MM.1S (cell line): ENCODE measurements around the gene FBXO8.

Experiments
- DNase-seq: peaks from one replicate; pipeline ENCODE4 v3.0.0-alpha.2; 2015
- H2AFZ ChIP-seq: fragments of 300-600 bp; sonication (generic); 2 replicates; pipeline ENCODE4 v1.6.0; 2016; ENCODE audit warnings: antibody characterized with exemption, low read length
- H3F3A ChIP-seq: fragments of 300-600 bp; sonication (generic); 2 replicates; pipeline ENCODE4 v1.6.1; 2016; ENCODE audit warnings: mild to moderate bottlenecking, antibody characterized with exemption, low read length, moderate library complexity, mixed read lengths; ENCODE audit not compliant: insufficient read depth
- H3K27ac ChIP-seq: fragments of 300-600 bp; sonication (generic); 2 replicates; pipeline ENCODE4 v1.5.1; 2016; ENCODE audit warnings: mild to moderate bottlenecking, low read length
- H3K27me3 ChIP-seq: fragments of 300-600 bp; sonication (generic); replicated peaks from 2 replicates; pipeline ENCODE4 v1.6.0; 2016; ENCODE audit warnings: low read length; ENCODE audit not compliant: insufficient read depth
- H3K36me3 ChIP-seq: fragments of 300-600 bp; sonication (generic); replicated peaks from 2 replicates; pipeline ENCODE4 v1.6.1; 2016; ENCODE audit warnings: mild to moderate bottlenecking, low read length, mixed read lengths; ENCODE audit not compliant: insufficient read depth
- H3K4me1 ChIP-seq: fragments of 300-600 bp; sonication (generic); 2 replicates; pipeline ENCODE4 v1.6.1; 2016; ENCODE audit warnings: low read length, mixed read lengths
- H3K4me2 ChIP-seq: fragments of 300-600 bp; sonication (generic); 2 replicates; pipeline ENCODE4 v1.6.0; 2016; ENCODE audit warnings: low read depth, low read length
- H3K4me3 ChIP-seq: fragments of 300-600 bp; sonication (generic); 2 replicates; pipeline ENCODE4 v1.5.1; 2016; ENCODE audit warnings: low read length, mixed read lengths
- H3K79me2 ChIP-seq: fragments of 300-600 bp; sonication (generic); 2 replicates; pipeline ENCODE4 v1.6.1; 2016; ENCODE audit warnings: mixed run types, low read length, mixed read lengths
- H3K9ac ChIP-seq: fragments of 300-600 bp; sonication (generic); 2 replicates; pipeline ENCODE4 v1.6.1; 2016; ENCODE audit warnings: low read length, mixed read lengths
- H3K9me2 ChIP-seq: fragments of 300-600 bp; sonication (generic); replicated peaks from 2 replicates; pipeline ENCODE4 v1.6.1; 2016; ENCODE audit warnings: mild to moderate bottlenecking, low read length, mixed read lengths; ENCODE audit not compliant: insufficient read depth
- H3K9me3 ChIP-seq: fragments of 300-600 bp; sonication (generic); replicated peaks from 2 replicates; pipeline ENCODE4 v1.6.1; 2016; ENCODE audit warnings: mild to moderate bottlenecking, low read length, mixed read lengths; ENCODE audit not compliant: insufficient read depth
- H4K20me1 ChIP-seq: fragments of 300-600 bp; sonication (generic); 2 replicates; pipeline ENCODE4 v1.6.1; 2016; ENCODE audit warnings: mild to moderate bottlenecking, low read length, moderate library complexity, mixed read lengths; ENCODE audit not compliant: insufficient read depth
- CTCF ChIP-seq: fragments of 300-600 bp; sonication (generic); IDR thresholded peaks from 2 replicates; pipeline ENCODE4 v1.5.1; 2016; ENCODE audit warnings: antibody characterized with exemption, low read length, mixed read lengths
- EZH2 ChIP-seq: fragments of 300-600 bp; sonication (generic); optimal IDR thresholded peaks from 2 replicates; pipeline ENCODE3; 2017; ENCODE audit warnings: low read depth, mild to moderate bottlenecking, antibody characterized with exemption, low read length, mixed read lengths
- EZH2phosphoT487 ChIP-seq: fragments of 300-600 bp; sonication (generic); IDR thresholded peaks from 2 replicates; pipeline ENCODE4 v1.6.1; 2018; ENCODE audit warnings: antibody characterized with exemption, low read length

Gene FBXO8

GRCh38 chr4:174209341-174209740, 74.1 kb downstream of the FBXO8 start:
- Histone ChIP-seq H3K4me3 (no peak overlapping the region), H3K27ac (no peak overlapping the region), H3K36me3 (no peaks in the 10 kb centered on the region), H3K9me3 (no peaks in the 10 kb centered on the region), H3K9ac (no peak overlapping the region), H2AFZ (no peak overlapping the region), H3K27me3 (no peaks in the 10 kb centered on the region), H3K79me2 (no peaks in the 10 kb centered on the region), H3K9me2 (no peaks in the 10 kb centered on the region), H3F3A (no peaks in the 10 kb centered on the region), H3K4me2 (no peak overlapping the region), H4K20me1 (no peaks in the 10 kb centered on the region), H3K4me1 (no peaks in the 10 kb centered on the region)
- DNase-seq, result no peak
- no peak for TF ChIP-seq CTCF
- TF ChIP-seq EZH2, result no peak
- TF ChIP-seq EZH2phosphoT487, result no peak

- Histone ChIP-seq H3K9me2 (no peaks in the 10 kb centered on the region), H2AFZ (no peak overlapping the region), H3K9ac (no peak overlapping the region), H3K4me2 (no peak overlapping the region), H3F3A (no peaks in the 10 kb centered on the region), H3K36me3 (no peaks in the 10 kb centered on the region), H3K79me2 (no peaks in the 10 kb centered on the region), H3K4me1 (no peaks in the 10 kb centered on the region), H3K27ac (no peak overlapping the region), H4K20me1 (no peaks in the 10 kb centered on the region), H3K27me3 (no peaks in the 10 kb centered on the region), H3K9me3 (no peaks in the 10 kb centered on the region), H3K4me3 (no peak overlapping the region)
- no peak for DNase-seq
- TF ChIP-seq CTCF (no peak), EZH2phosphoT487 (no peak), EZH2 (no peak)
These were observed 76.1 kb downstream of the FBXO8 start for GRCh38 chr4:174207367-174207766.

GRCh38 chr4:174204164-174204831, 79.2 kb downstream of the FBXO8 start:
- no peaks in the 10 kb centered on the region for H3K36me3 ChIP-seq
- TF ChIP-seq CTCF (no peak), EZH2phosphoT487 (no peak), EZH2 (no peak)
- no peak overlapping the region for H3K9ac ChIP-seq
- H3K4me1 ChIP-seq, result no peaks in the 10 kb centered on the region
- no peak overlapping the region for H3K4me3 ChIP-seq
- no peaks in the 10 kb centered on the region for H3F3A ChIP-seq
- no peaks in the 10 kb centered on the region for H3K27me3 ChIP-seq
- no peaks in the 10 kb centered on the region for H3K9me3 ChIP-seq
- no peak overlapping the region for H3K27ac ChIP-seq
- no peak overlapping the region for H3K4me2 ChIP-seq
- no peaks in the 10 kb centered on the region for H4K20me1 ChIP-seq
- no peaks in the 10 kb centered on the region for H3K79me2 ChIP-seq
- H2AFZ ChIP-seq, result no peak overlapping the region
- no peak for DNase-seq
- H3K9me2 ChIP-seq, result no peaks in the 10 kb centered on the region
